Natural killer cell (primary cell): ENCODE data around the gene TPI1. TPM values are rescaled to one million over a fixed set of nuclear protein-coding genes. Genes with fewer than 3 reads are reported as not detected.

Experiments used
- ATAC-seq, 3 donors: fragments of 150-1000 bp in 2 of 3; fragments of 200-7000 bp in 1 of 3; cut with Tn5 transposase; 1 replicate in 1 of 3; 2 replicates in 2 of 3; pipeline ENCODE4 v1.10.0; 2021; ENCODE audit warnings: mild to moderate bottlenecking in 2 of 3, moderate library complexity in 2 of 3
- DNase-seq, 2 donors: peaks; one replicate each; pipeline versions ENCODE4 v3.0.0 to v3.0.0-alpha.2; 2013 to 2021; ENCODE audit warnings: mixed read lengths in 1 of 2
- H3K27ac ChIP-seq: one replicate; pipeline ENCODE4 v1.5.1; 2013; ENCODE audit warnings: mild to moderate bottlenecking, low read length
- H3K27me3 ChIP-seq: one replicate; pipeline ENCODE4 v1.6.1; 2013; ENCODE audit warnings: low read length; ENCODE audit not compliant: control insufficient read depth, insufficient read depth
- H3K36me3 ChIP-seq: one replicate; pipeline ENCODE4 v1.6.1; 2013; ENCODE audit warnings: low read length; ENCODE audit not compliant: control insufficient read depth, insufficient read depth
- H3K4me1 ChIP-seq: one replicate; pipeline ENCODE4 v1.6.1; 2013; ENCODE audit warnings: low read length; ENCODE audit not compliant: control insufficient read depth, insufficient read depth
- H3K4me3 ChIP-seq: one replicate; pipeline ENCODE4 v1.5.1; 2013; ENCODE audit warnings: low read length
- H3K9me3 ChIP-seq: one replicate; pipeline ENCODE4 v1.6.1; 2013; ENCODE audit warnings: low read length; ENCODE audit not compliant: control insufficient read depth, insufficient read depth
- H3K27ac Mint-ChIP-seq, 2 donors: one replicate each; pipeline ENCODE4 v1.8.0; 2022; ENCODE audit warnings: mild to moderate bottlenecking in 2 of 2, mixed read lengths in 2 of 2, moderate library complexity in 1 of 2
- H3K27me3 Mint-ChIP-seq, 2 donors: one replicate each; pipeline ENCODE4 v1.8.0; 2022; ENCODE audit warnings: low read depth in 2 of 2, mixed read lengths in 2 of 2
- H3K36me3 Mint-ChIP-seq: one replicate; pipeline ENCODE4 v1.8.0; 2022; ENCODE audit warnings: mixed read lengths
- H3K4me1 Mint-ChIP-seq, 2 donors: one replicate each; pipeline ENCODE4 v1.8.0; 2022; ENCODE audit warnings: mixed read lengths in 2 of 2
- H3K4me3 Mint-ChIP-seq: one replicate; pipeline ENCODE4 v1.8.0; 2022; ENCODE audit warnings: mild to moderate bottlenecking, moderate library complexity, mixed read lengths
- H3K9me3 Mint-ChIP-seq, 2 donors: one replicate each; pipeline ENCODE4 v1.8.0; 2022; ENCODE audit warnings: mixed read lengths in 2 of 2
- CTCF ChIP-seq: fragments of 200-600 bp; IDR thresholded peaks from one replicate; pipeline ENCODE4 v1.8.0; 2022; ENCODE audit warnings: antibody characterized with exemption
- WGBS: methylation state at CpG from one replicate; pipeline ENCODE4 v1.1.7; 2013; ENCODE audit warnings: missing lambda C conversion rate; ENCODE audit not compliant: insufficient coverage; 5-methylcytosine and 5-hydroxymethylcytosine counted together
- intact Hi-C: fragments of 100-400 bp; cut with micrococcal nuclease; formaldehyde crosslinking; loops from one replicate; pipeline ENCODE4 v1.14.2; 2022
- total RNA-seq, 4 donors: library from RNA; stranded (reverse); fragments of 120-200 nt in 1 of 4; gene quantifications; one replicate each; pipeline versions ENCODE4 v1.2.3 to v1.2.4, GENCODE V29; 2013 to 2022

TPI1 gene
- total RNA-seq, 3 donors from 2014 or later (not counting 1 experiment from before 2014, with no cell fraction given): 167 to 196 (median 189) TPM

GRCh38 chr12:6917491-6918231 is 50.3 kb downstream of the TPI1 start:
- ATAC-seq: no peak
- Histone ChIP-seq H3K27ac (no peak overlapping the region), H3K27me3 (no peaks in the 10 kb centered on the region), H3K36me3 (no peaks in the 10 kb centered on the region), H3K4me1 (peaks cover 23% of the 10 kb centered on the region), H3K9me3 (no peaks in the 10 kb centered on the region), H3K4me3 (no peak overlapping the region)
- Mint-ChIP-seq H3K27me3 (peaks cover 0 to 6% of the 10 kb centered on the region in 2 donors), H3K4me3 (no peak overlapping the region), H3K9me3 (no peaks in the 10 kb centered on the region), H3K27ac (peak overlapping the region in 1 of 2 donors; percentile 3), H3K36me3 (no peaks in the 10 kb centered on the region), H3K4me1 (peaks cover 16 to 39% of the 10 kb centered on the region in 2 donors)
- WGBS: 94% methylated on average over 14 of the region's 14 CpGs
- intact Hi-C loops: no loop called here
- TF ChIP-seq CTCF: no peak
- no peak for DNase-seq

- no peak overlapping the region for H3K4me3 ChIP-seq
- Mint-ChIP-seq H3K9me3 (no peaks in the 10 kb centered on the region), H3K4me3 (no peak overlapping the region), H3K27ac (peak overlapping the region in 1 of 2 donors; percentile 10), H3K4me1 (peaks cover 12 to 26% of the 10 kb centered on the region in 2 donors), H3K36me3 (no peaks in the 10 kb centered on the region), H3K27me3 (no peaks in the 10 kb centered on the region)
- intact Hi-C loops: no loop called here
- DNase-seq (no peak), ATAC-seq (no peak)
- H3K27ac ChIP-seq: no peak overlapping the region
- no peaks in the 10 kb centered on the region for H3K9me3 ChIP-seq
- H3K27me3 ChIP-seq: no peaks in the 10 kb centered on the region
- WGBS: 80% methylated on average over 7 of the region's 7 CpGs
- no peaks in the 10 kb centered on the region for H3K36me3 ChIP-seq
- peaks cover 27% of the 10 kb centered on the region for H3K4me1 ChIP-seq
- TF ChIP-seq CTCF: no peak
Measured at GRCh38 chr12:6919588-6919987, 52.3 kb downstream of the TPI1 start.

Other genes with a start within 250 kb of the TPI1 start
- 10 to 100 TPM in 2 of 3 donors, 1 to 10 TPM in 1; 10.0 to 27.8 (median 17.3) TPM for gene LPAR5, start 231.6 kb upstream of the TPI1 start, total RNA-seq
- 10 to 100 TPM in 1 of 3 donors, 1 to 10 TPM in 2; 2.1 to 12.2 (median 4.7) TPM for gene ACRBP, start 220.1 kb upstream of the TPI1 start, total RNA-seq
- gene ING4, start 204.4 kb upstream of the TPI1 start, total RNA-seq: 10 to 100 TPM; 29.9 to 40.9 (median 30.2) TPM
- 100 to 1,000 TPM in 2 of 3 donors, 10 to 100 TPM in 1; 95.1 to 101 (median 100) TPM for gene ZNF384, start 178.2 kb upstream of the TPI1 start, total RNA-seq
- not detected for gene PIANP, start 166.7 kb upstream of the TPI1 start, total RNA-seq
- gene COPS7A, start 143.5 kb upstream of the TPI1 start, total RNA-seq: 10 to 100 TPM; 23.5 to 29.8 (median 28.9) TPM
- gene MLF2, start 114.4 kb upstream of the TPI1 start, total RNA-seq: 100 to 1,000 TPM; 114 to 117 (median 116) TPM
- gene PTMS, start 101.2 kb upstream of the TPI1 start, total RNA-seq: 10 to 100 TPM in 1 of 3 donors, 1 to 10 TPM in 2; 2.3 to 33.2 (median 2.8) TPM
- 1 to 10 TPM in 1 of 3 donors, under 1 TPM in 2; 0.36 to 7.6 (median 0.78) TPM for gene LAG3, start 95.0 kb upstream of the TPI1 start, total RNA-seq
- 10 to 100 TPM in 1 of 3 donors, 1 to 10 TPM in 2; 8.5 to 10.1 (median 9.8) TPM for gene CD4, start 78.0 kb upstream of the TPI1 start, total RNA-seq
- gene GPR162, start 45.7 kb upstream of the TPI1 start, total RNA-seq: 1 to 10 TPM in 1 of 3 donors, under 1 TPM in 2; 0.39 to 2.1 (median 0.68) TPM
- gene P3H3, start 39.1 kb upstream of the TPI1 start, total RNA-seq: 1 to 10 TPM in 1 of 3 donors, under 1 TPM in 1, not detected in 1; 0.72 to 1.8 TPM
- gene GNB3, start 26.6 kb upstream of the TPI1 start, total RNA-seq: not detected
- gene CDCA3, start 16.2 kb upstream of the TPI1 start, total RNA-seq: 1 to 10 TPM; 1.4 to 3.3 (median 1.4) TPM
- 10 to 100 TPM; 48.3 to 67.2 (median 57.2) TPM for gene USP5, start 15.4 kb upstream of the TPI1 start, total RNA-seq
- 10 to 100 TPM in 1 of 3 donors, 1 to 10 TPM in 2; 8.1 to 19.1 (median 8.4) TPM for gene SPSB2, start 5.8 kb downstream of the TPI1 start, total RNA-seq
- gene LRRC23, start 37.3 kb downstream of the TPI1 start, total RNA-seq: 10 to 100 TPM in 1 of 3 donors, 1 to 10 TPM in 2; 8.1 to 16.8 (median 9.8) TPM
- 10 to 100 TPM; 21.6 to 30.8 (median 23.1) TPM for gene ENO2, start 47.0 kb downstream of the TPI1 start, total RNA-seq
- 10 to 100 TPM; 29.3 to 34.0 (median 31.9) TPM for gene ATN1, start 60.4 kb downstream of the TPI1 start, total RNA-seq
- not detected for gene RNU7-1, start 76.3 kb downstream of the TPI1 start, total RNA-seq
- 100 to 1,000 TPM; 125 to 157 (median 126) TPM for gene C12orf57, start 76.5 kb downstream of the TPI1 start, total RNA-seq
- 100 to 1,000 TPM; 279 to 357 (median 312) TPM for gene PTPN6, start 83.8 kb downstream of the TPI1 start, total RNA-seq
- 100 to 1,000 TPM; 123 to 133 (median 127) TPM for gene PHB2, start 103.1 kb downstream of the TPI1 start, total RNA-seq
- 10 to 100 TPM; 22.1 to 30.4 (median 23.3) TPM for gene EMG1, start 103.4 kb downstream of the TPI1 start, total RNA-seq
- gene LPCAT3, start 150.9 kb downstream of the TPI1 start, total RNA-seq: 10 to 100 TPM; 45.6 to 54.3 (median 45.6) TPM
- 1 to 10 TPM; 1.6 to 1.9 (median 1.9) TPM for gene C1S, start 193.2 kb downstream of the TPI1 start, total RNA-seq
- gene C1R, start 224.9 kb downstream of the TPI1 start, total RNA-seq: 1 to 10 TPM; 6.4 to 7.8 (median 6.6) TPM
- 10 to 100 TPM; 29.1 to 35.5 (median 31.0) TPM for gene C1RL, start 241.7 kb downstream of the TPI1 start, total RNA-seq